Mesodermal cell (in vitro differentiated cells): ENCODE data around the gene RPTOR.

Source experiments
- H3K27ac ChIP-seq: 2 replicates; pipeline ENCODE4 v1.7.0; 2013; ENCODE audit warnings: mild to moderate bottlenecking, low read depth, low read length, moderate library complexity; ENCODE audit not compliant: severe bottlenecking
- H3K36me3 ChIP-seq: 2 replicates; pipeline ENCODE4 v1.7.1; 2013; ENCODE audit warnings: mild to moderate bottlenecking, low read length, moderate library complexity; ENCODE audit not compliant: control insufficient read depth, insufficient read depth
- H3K4me1 ChIP-seq: one replicate; pipeline ENCODE4 v1.7.1; 2013; ENCODE audit warnings: mild to moderate bottlenecking, low read length; ENCODE audit not compliant: insufficient read depth, control insufficient read depth, poor library complexity, severe bottlenecking
- H3K4me3 ChIP-seq: 2 replicates; pipeline ENCODE4 v1.7.0; 2013; ENCODE audit warnings: low read length, control low read depth, mild to moderate bottlenecking; ENCODE audit not compliant: insufficient read depth, poor library complexity, severe bottlenecking; ENCODE audit errors: extremely low read depth
- H3K9me3 ChIP-seq: 2 replicates; pipeline ENCODE4 v1.7.1; 2013; ENCODE audit warnings: mild to moderate bottlenecking, low read length, moderate library complexity; ENCODE audit not compliant: control insufficient read depth
- WGBS, 2 experiments: methylation state at CpG; one replicate each; pipeline ENCODE4 v1.1.5; 2013; ENCODE audit warnings: missing lambda C conversion rate in 2 of 2; ENCODE audit not compliant: insufficient coverage in 2 of 2; 5-methylcytosine and 5-hydroxymethylcytosine counted together

The RPTOR gene

DNA sequence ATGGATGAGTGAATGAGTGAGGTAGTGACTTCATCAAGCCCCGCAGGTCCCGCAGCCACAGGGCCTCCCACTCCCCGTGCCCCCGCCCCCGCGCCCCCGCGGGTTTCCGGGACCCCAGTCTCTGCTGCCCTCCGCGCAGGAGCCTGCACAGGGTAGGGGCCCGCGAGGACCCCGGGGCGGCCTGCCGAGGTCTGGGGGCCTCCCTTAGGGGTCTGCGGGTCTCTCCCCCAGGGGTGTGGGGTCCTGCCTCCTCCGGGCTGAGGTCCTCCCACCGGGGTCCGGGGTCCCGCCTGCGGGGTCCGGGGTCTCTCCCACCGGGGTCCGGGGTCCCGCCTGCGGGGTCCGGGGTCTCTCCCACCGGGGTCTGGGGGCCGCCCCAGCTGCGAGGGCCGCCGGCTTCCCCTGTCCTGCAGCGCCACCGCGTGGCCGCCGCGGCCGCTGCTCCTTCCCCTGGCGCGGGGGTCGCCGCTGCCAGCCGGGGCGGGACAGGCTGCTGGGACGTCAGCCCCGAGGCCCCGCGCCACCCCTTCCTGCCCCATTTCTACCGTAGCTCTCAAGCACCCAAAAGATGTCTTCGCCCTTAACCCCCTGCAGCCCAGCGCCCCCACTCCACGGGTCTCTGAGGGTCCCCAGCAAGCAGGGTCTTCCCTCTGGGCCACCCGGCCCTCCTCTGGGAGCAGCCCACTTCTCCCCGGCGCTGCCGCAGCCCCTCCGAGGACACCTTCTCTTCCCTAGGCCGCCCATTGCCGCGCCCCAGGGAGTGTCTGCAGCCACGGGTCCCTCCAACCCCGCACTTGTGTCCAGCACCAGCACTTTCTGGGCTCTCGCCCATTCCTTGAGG lies 436.6 kb downstream of the RPTOR start:
- 10 to 12% methylated on average over 44 to 49 of the region's 65 CpGs for WGBS, 2 experiments
- Histone ChIP-seq H3K4me3 (peak overlapping the region; percentile 27), H3K4me1 (peaks cover 9% of the 10 kb centered on the region), H3K9me3 (no peaks in the 10 kb centered on the region), H3K27ac (no peak overlapping the region), H3K36me3 (no peaks in the 10 kb centered on the region)

DNA sequence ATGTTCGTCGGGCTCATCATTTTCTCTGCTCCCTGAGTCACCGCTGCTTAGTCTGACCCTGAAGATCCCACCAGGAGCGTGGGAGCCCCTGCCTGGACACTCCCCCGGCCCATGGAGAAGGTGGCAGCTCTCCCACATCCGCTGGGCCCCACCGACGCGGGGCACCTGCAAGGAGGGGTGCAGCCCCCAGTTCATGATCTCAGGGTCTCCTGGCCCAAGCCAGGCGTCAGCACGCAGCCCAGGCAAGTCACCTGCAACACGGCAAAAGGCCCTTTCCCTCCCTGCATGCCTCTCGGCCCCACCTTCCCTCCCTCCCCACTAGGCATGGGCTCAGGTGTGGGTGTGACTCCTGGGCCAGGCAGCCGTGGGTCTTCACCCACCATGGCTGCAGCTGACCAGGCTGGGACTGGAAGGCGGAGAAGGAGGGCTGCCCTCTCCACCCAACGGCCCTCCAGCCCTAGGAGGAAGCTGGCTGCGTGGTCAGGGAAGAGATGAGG lies 437.3 kb downstream of the RPTOR start:
- H3K4me3 ChIP-seq, result no peak overlapping the region
- peaks cover 9% of the 10 kb centered on the region for H3K4me1 ChIP-seq
- H3K36me3 ChIP-seq, result no peaks in the 10 kb centered on the region
- H3K27ac ChIP-seq, result no peak overlapping the region
- no peaks in the 10 kb centered on the region for H3K9me3 ChIP-seq
- WGBS, 2 experiments, result 92 to 93% methylated on average over 14 to 15 of the region's 17 CpGs

- Histone ChIP-seq H3K4me1 (peaks cover 9% of the 10 kb centered on the region), H3K4me3 (no peak overlapping the region), H3K36me3 (no peaks in the 10 kb centered on the region), H3K9me3 (no peaks in the 10 kb centered on the region), H3K27ac (no peak overlapping the region)
- WGBS, 2 experiments, result 89 to 91% methylated on average over 13 to 17 of the region's 17 CpGs
Measured at GRCh38 chr17:80982426-80982974, 437.9 kb downstream of the RPTOR start.

DNA sequence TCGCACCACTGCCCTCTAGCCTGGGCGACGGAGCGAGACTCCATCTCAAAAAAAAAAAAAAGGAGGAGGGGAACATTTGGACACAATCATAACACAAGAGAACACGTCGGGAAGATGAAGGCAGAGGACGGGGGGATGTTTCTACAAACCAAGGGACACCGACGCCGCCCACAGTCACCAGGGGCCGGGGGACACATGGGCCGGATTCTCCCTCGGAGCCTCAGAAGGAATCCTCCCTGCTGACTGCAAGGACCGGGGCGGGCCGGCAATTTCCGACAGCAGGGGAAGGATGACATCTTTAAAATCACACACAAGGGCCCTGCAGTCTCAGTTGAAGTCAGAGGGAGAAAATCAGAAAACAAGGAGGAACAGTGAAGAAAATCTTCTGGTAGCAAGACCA lies 438.9 kb downstream of the RPTOR start:
- H3K4me3 ChIP-seq, result no peak overlapping the region
- 91 to 95% methylated on average over 10 to 11 of the region's 17 CpGs for WGBS, 2 experiments
- H3K4me1 ChIP-seq, result peaks cover 9% of the 10 kb centered on the region
- no peak overlapping the region for H3K27ac ChIP-seq
- H3K36me3 ChIP-seq, result no peaks in the 10 kb centered on the region
- H3K9me3 ChIP-seq, result no peaks in the 10 kb centered on the region

DNA sequence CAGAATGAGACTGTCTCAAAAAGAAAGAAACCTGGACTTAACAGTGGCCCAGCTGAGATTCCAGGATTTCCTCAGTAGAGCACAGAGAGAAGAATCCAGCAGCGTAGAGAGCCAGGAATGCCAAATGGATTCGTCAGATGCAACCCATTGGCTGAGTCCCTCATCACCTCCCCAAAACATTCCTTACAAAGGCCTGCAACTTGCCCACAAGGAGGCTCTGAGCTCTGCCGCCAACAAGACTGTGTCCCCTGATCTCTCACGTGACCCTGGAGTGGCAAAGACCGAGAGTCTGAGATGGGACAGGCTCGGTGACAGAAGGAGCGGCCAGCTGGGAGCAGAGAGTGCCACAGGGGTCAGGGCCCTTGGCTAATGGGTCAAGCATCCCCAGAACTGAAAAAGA lies 440.1 kb downstream of the RPTOR start:
- no peaks in the 10 kb centered on the region for H3K9me3 ChIP-seq

DNA sequence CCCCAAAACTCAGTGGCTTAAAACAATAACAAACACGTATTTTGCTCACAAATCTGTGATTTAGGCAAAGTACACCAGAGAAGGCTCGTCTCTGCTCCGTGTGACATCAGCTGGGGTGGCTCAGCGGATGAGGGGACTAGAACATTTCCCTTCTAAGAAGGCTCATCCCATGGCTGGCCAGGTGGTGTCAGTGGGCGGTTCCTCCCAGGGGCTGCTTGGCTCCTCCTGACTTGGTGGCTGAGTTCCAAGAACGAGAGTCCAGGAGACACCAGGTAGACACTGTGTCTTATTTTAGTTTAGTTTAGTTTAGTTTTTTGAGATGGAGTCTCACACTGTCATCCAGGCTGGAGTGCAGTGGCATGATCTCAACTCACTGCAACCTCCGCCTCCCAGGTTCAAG lies 441.4 kb downstream of the RPTOR start:
- H3K36me3 ChIP-seq, result no peaks in the 10 kb centered on the region
- 90 to 100% methylated on average over 6 of the region's 7 CpGs for WGBS, 2 experiments

More for the DNA sequence above, 440.1 kb downstream of the RPTOR start:
- Histone ChIP-seq H3K27ac (peak overlapping the region; percentile 67), H3K4me1 (peaks cover 9% of the 10 kb centered on the region), H3K36me3 (no peaks in the 10 kb centered on the region), H3K4me3 (no peak overlapping the region)
- 35 to 36% methylated on average over 6 to 7 of the region's 7 CpGs for WGBS, 2 experiments

DNA sequence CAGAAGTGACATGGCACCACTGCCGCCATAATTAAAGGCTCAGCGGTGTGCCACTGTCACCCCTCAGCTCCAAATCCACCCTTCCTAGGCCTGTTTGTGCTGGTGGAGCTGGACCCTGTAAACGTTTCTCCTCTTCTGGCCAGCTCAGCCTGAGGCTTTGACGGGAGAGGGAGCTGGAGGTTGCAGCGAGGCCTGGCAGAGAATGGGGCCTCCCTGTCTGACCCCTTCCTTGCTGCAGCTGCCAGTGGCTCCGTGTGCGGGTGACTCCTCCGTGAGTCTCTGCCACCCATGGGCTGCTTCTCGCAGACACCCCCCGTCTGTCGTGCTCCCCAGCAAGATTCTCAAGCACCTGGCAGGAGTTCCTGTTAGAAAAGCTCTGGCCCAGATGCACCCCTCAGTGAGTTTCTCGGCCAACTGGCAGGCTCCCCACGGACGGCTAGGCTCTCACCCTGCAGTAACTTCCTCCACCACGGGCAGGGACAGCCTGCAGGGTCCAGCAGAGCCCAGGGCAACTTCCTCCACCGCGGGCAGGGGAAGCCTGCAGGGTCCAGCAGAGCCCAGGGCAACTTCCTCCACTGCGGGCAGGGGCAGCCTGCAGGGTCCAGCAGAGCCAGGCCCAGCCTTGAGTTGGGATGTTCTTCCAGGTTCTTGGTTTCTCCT lies 442.3 kb downstream of the RPTOR start:
- no peak overlapping the region for H3K27ac ChIP-seq
- 89 to 92% methylated on average over 17 to 18 of the region's 18 CpGs for WGBS, 2 experiments
- no peak overlapping the region for H3K4me3 ChIP-seq
- H3K9me3 ChIP-seq, result no peaks in the 10 kb centered on the region
- H3K36me3 ChIP-seq, result no peaks in the 10 kb centered on the region
- H3K4me1 ChIP-seq, result peaks cover 9% of the 10 kb centered on the region

More for the DNA sequence above, 441.4 kb downstream of the RPTOR start:
- no peaks in the 10 kb centered on the region for H3K9me3 ChIP-seq
- no peak overlapping the region for H3K27ac ChIP-seq
- H3K4me3 ChIP-seq, result no peak overlapping the region
- H3K4me1 ChIP-seq, result peaks cover 9% of the 10 kb centered on the region

GRCh38 chr17:80987941-80988461 lies 443.4 kb downstream of the RPTOR start:
- no peak overlapping the region for H3K27ac ChIP-seq
- 81 to 85% methylated on average over 16 of the region's 16 CpGs for WGBS, 2 experiments
- no peaks in the 10 kb centered on the region for H3K9me3 ChIP-seq

GRCh38 chr17:80989586-80989913 lies 444.9 kb downstream of the RPTOR start:
- Histone ChIP-seq H3K27ac (no peak overlapping the region), H3K36me3 (peaks cover 3% of the 10 kb centered on the region), H3K9me3 (no peaks in the 10 kb centered on the region), H3K4me1 (peaks cover 6% of the 10 kb centered on the region), H3K4me3 (no peak overlapping the region)
- 91 to 95% methylated on average over 9 to 11 of the region's 11 CpGs for WGBS, 2 experiments

More at GRCh38 chr17:80987941-80988461, 443.4 kb downstream of the RPTOR start:
- H3K4me1 ChIP-seq, result peaks cover 15% of the 10 kb centered on the region
- no peak overlapping the region for H3K4me3 ChIP-seq
- H3K36me3 ChIP-seq, result no peaks in the 10 kb centered on the region

GRCh38 chr17:80990921-80991644 lies 446.4 kb downstream of the RPTOR start:
- H3K27ac ChIP-seq, result no peak overlapping the region
- H3K4me1 ChIP-seq, result peaks cover 6% of the 10 kb centered on the region
- H3K36me3 ChIP-seq, result peaks cover 12% of the 10 kb centered on the region
- H3K9me3 ChIP-seq, result no peaks in the 10 kb centered on the region
- WGBS, 2 experiments, result 61 to 68% methylated on average over 11 to 17 of the region's 22 CpGs
- H3K4me3 ChIP-seq, result peak overlapping the region; percentile 72
